Lower lobe of right lung (tissue), 2 donors: ENCODE results near the gene DOCK4. TPM values are rescaled to one million over a fixed set of nuclear protein-coding genes. Genes with fewer than 3 reads are reported as not detected.
A peak's percentile ranks its signal among the peaks of the same experiment; 100 is the strongest.

Source experiments
- ATAC-seq, 2 donors: fragments of 200-7000 bp; cut with Tn5 transposase; one replicate each; pipeline ENCODE4 v1.9.1; 2020 to 2022; ENCODE audit warnings: mild to moderate bottlenecking in 2 of 2, moderate library complexity in 2 of 2
- DNase-seq: peaks from one replicate; pipeline ENCODE4 v3.0.0-alpha.2; 2020
- H3K27ac ChIP-seq: fragments of 200-600 bp; one replicate; pipeline ENCODE4 v1.8.0; 2022
- H3K27me3 ChIP-seq: fragments of 200-600 bp; one replicate; pipeline ENCODE4 v1.8.0; 2022; ENCODE audit warnings: low read depth
- H3K36me3 ChIP-seq: fragments of 200-600 bp; one replicate; pipeline ENCODE4 v1.8.0; 2022; ENCODE audit warnings: mild to moderate bottlenecking
- H3K4me1 ChIP-seq: fragments of 200-600 bp; one replicate; pipeline ENCODE4 v1.8.0; 2022
- H3K4me3 ChIP-seq: fragments of 200-600 bp; one replicate; pipeline ENCODE4 v1.8.0; 2022; ENCODE audit warnings: mild to moderate bottlenecking
- H3K9me3 ChIP-seq: fragments of 200-600 bp; one replicate; pipeline ENCODE4 v1.8.0; 2022
- CTCF ChIP-seq: fragments of 200-600 bp; IDR thresholded peaks from one replicate; pipeline ENCODE4 v1.8.0; 2022; ENCODE audit warnings: antibody characterized with exemption, mild to moderate bottlenecking
- intact Hi-C: fragments of 100-400 bp; cut with DNase I; formaldehyde crosslinking; loops from one replicate; pipeline ENCODE4 v1.11.0; 2022
- total RNA-seq: library from RNA; stranded (reverse); fragmentation: NEBNext Ultra II Directional; extraction: Animal tissue kit (Norgen Biotek cat#: 25700); gene quantifications from one replicate; pipeline ENCODE4 v1.2.1, GENCODE V29; 2021
- donor health status: DM: no; HTN: yes; CAD: no; lungs with severe emphysema.

DOCK4 gene
- total RNA-seq, 1 donor from 2014 or later = 78.5 TPM

GRCh38 chr7:112184455-112184854 is 21.7 kb downstream of the DOCK4 start:
- ATAC-seq (no peak), DNase-seq (no peak)
- no peaks in the 10 kb centered on the region for H3K9me3 ChIP-seq
- no peak for TF ChIP-seq CTCF
- H3K4me3 ChIP-seq = no peak overlapping the region
- no peak overlapping the region for H3K27ac ChIP-seq
- peaks cover 66% of the 10 kb centered on the region for H3K4me1 ChIP-seq
- no peaks in the 10 kb centered on the region for H3K36me3 ChIP-seq
- intact Hi-C loops = no loop called here
- H3K27me3 ChIP-seq = no peaks in the 10 kb centered on the region

- TF ChIP-seq CTCF = no peak
- ATAC-seq = no peak
- H3K27ac ChIP-seq = no peak overlapping the region
- no peaks in the 10 kb centered on the region for H3K9me3 ChIP-seq
- no peaks in the 10 kb centered on the region for H3K27me3 ChIP-seq
- H3K4me3 ChIP-seq = no peak overlapping the region
- no peak for DNase-seq
- H3K36me3 ChIP-seq = no peaks in the 10 kb centered on the region
- peaks cover 66% of the 10 kb centered on the region for H3K4me1 ChIP-seq
- intact Hi-C loops = no loop called here
These were observed 22.9 kb downstream of the DOCK4 start for GRCh38 chr7:112183266-112183665.

- Histone ChIP-seq H3K9me3 (no peaks in the 10 kb centered on the region), H3K27me3 (no peaks in the 10 kb centered on the region), H3K36me3 (no peaks in the 10 kb centered on the region), H3K4me3 (no peak overlapping the region), H3K27ac (no peak overlapping the region), H3K4me1 (peaks cover 66% of the 10 kb centered on the region)
- no peak for TF ChIP-seq CTCF
- no peak for DNase-seq
- no peak for ATAC-seq
- intact Hi-C loops = no loop called here
These were observed 23.4 kb downstream of the DOCK4 start for GRCh38 chr7:112182749-112183148.

- DNase-seq (no peak), ATAC-seq (peak in 1 of 2 donors; percentile 42)
- intact Hi-C loops = no loop called here
- Histone ChIP-seq H3K4me3 (no peak overlapping the region), H3K27me3 (no peaks in the 10 kb centered on the region), H3K4me1 (peaks cover 50% of the 10 kb centered on the region), H3K27ac (no peak overlapping the region), H3K36me3 (no peaks in the 10 kb centered on the region), H3K9me3 (no peaks in the 10 kb centered on the region)
- no peak for TF ChIP-seq CTCF
These were observed 26.0 kb downstream of the DOCK4 start for GRCh38 chr7:112180223-112180622.

DNA sequence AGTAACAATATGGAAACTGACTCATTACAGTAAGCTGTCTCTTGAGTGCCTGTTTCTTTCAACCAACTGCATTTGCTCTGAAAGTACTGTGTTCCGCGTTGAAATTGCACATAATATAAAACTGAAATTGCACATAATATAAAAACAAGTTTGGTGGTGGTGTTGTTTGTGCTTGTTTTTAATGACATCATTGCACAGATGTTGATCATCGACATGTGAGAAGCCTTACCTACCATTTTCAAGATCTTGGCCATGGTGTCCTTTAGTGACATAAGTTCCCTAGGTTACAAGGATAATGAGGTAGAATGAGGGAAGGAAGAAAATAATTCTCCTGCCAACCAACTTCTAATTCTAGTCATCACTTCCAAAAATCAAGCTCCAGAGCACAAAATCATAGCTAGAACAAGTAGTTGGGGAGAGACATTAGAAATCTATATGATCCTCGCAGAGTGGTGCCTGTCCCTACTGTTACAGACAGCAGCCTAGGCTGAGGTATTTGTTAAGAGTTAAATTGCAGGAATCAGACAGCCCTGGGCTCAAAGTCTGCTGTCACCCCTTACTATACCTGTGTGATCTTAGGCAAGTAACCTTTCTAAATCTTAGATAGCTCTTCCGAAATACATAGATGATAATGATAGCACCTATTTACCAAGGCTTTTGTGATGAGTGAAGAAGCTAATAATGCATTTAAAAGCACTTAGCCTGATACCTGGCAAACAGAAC is 29.3 kb downstream of the DOCK4 start:
- H3K9me3 ChIP-seq = no peaks in the 10 kb centered on the region
- DNase-seq (no peak), ATAC-seq (no peak)
- no peak for TF ChIP-seq CTCF
- H3K36me3 ChIP-seq = no peaks in the 10 kb centered on the region
- H3K27me3 ChIP-seq = no peaks in the 10 kb centered on the region
- H3K4me1 ChIP-seq = peaks cover 30% of the 10 kb centered on the region
- H3K4me3 ChIP-seq = no peak overlapping the region
- intact Hi-C loops = no loop called here
- no peak overlapping the region for H3K27ac ChIP-seq
